GM23338 (cell line): Measurements from ENCODE around the gene ZNF77. TPM values are rescaled to one million over a fixed set of nuclear protein-coding genes. Genes with fewer than 3 reads are reported as not detected.

Source experiments
- ATAC-seq: fragments of 200-7000 bp; cut with Tn5 transposase; 3 replicates; pipeline ENCODE4 v1.9.1; 2020
- DNase-seq: peaks from one replicate; pipeline ENCODE4 v3.0.0-alpha.2; 2015; ENCODE audit warnings: low spot score
- H2AFZ ChIP-seq: fragments of 200-600 bp; sonication (generic); 2 replicates; pipeline ENCODE4 v1.8.0; 2016; ENCODE audit warnings: antibody characterized with exemption, mild to moderate bottlenecking, moderate library complexity
- H3F3A ChIP-seq: fragments of 200-600 bp; sonication (generic); replicated peaks from 2 replicates; pipeline ENCODE4 v1.8.0; 2017; ENCODE audit warnings: antibody characterized with exemption, mixed run types, low read depth
- H3K27ac ChIP-seq: fragments of 200-600 bp; sonication (generic); 2 replicates; pipeline ENCODE4 v1.6.1; 2016; ENCODE audit warnings: low read depth
- H3K27me3 ChIP-seq: fragments of 200-600 bp; sonication (generic); 2 replicates; pipeline ENCODE4 v1.8.0; 2016; ENCODE audit warnings: mild to moderate bottlenecking, mixed run types, moderate library complexity; ENCODE audit not compliant: insufficient read depth
- H3K36me3 ChIP-seq: fragments of 200-600 bp; sonication (generic); 2 replicates; pipeline ENCODE4 v1.8.0; 2016; ENCODE audit warnings: mild to moderate bottlenecking; ENCODE audit not compliant: insufficient read depth
- H3K4me1 ChIP-seq: fragments of 200-600 bp; sonication (generic); 2 replicates; pipeline ENCODE4 v1.8.0; 2016; ENCODE audit warnings: mild to moderate bottlenecking, moderate library complexity; ENCODE audit not compliant: insufficient read depth
- H3K4me2 ChIP-seq: fragments of 200-600 bp; sonication (generic); 2 replicates; pipeline ENCODE4 v1.7.1; 2017; ENCODE audit warnings: mixed run types
- H3K4me3 ChIP-seq: fragments of 200-600 bp; sonication (generic); 2 replicates; pipeline ENCODE4 v1.6.1; 2016; ENCODE audit warnings: mixed run types
- H3K79me2 ChIP-seq: fragments of 200-600 bp; sonication (generic); replicated peaks from 2 replicates; pipeline ENCODE4 v1.8.0; 2017; ENCODE audit warnings: mild to moderate bottlenecking; ENCODE audit not compliant: insufficient read depth
- H3K9me2 ChIP-seq: fragments of 200-600 bp; sonication (generic); 2 replicates; pipeline ENCODE4 v1.8.0; 2017; ENCODE audit not compliant: insufficient read depth
- H4K20me1 ChIP-seq: fragments of 200-600 bp; sonication (generic); replicated peaks from 2 replicates; pipeline ENCODE4 v1.8.0; 2017; ENCODE audit warnings: mild to moderate bottlenecking; ENCODE audit not compliant: insufficient read depth
- H3K27ac Mint-ChIP-seq: 2 replicates; pipeline ENCODE4 v1.8.0; 2020; ENCODE audit warnings: inconsistent platforms, mild to moderate bottlenecking, moderate library complexity, mixed read lengths
- H3K27me3 Mint-ChIP-seq: 3 replicates; pipeline ENCODE4 v1.8.0; 2022; ENCODE audit warnings: low read depth, mild to moderate bottlenecking, moderate library complexity, mixed read lengths, inconsistent platforms; ENCODE audit not compliant: insufficient read depth, poor library complexity
- H3K36me3 Mint-ChIP-seq: 3 replicates; pipeline ENCODE4 v1.8.0; 2021; ENCODE audit warnings: low read depth, mild to moderate bottlenecking, inconsistent platforms, moderate library complexity, mixed read lengths
- H3K4me1 Mint-ChIP-seq: 3 replicates; pipeline ENCODE4 v1.8.0; 2020; ENCODE audit warnings: mild to moderate bottlenecking, inconsistent platforms, mixed read lengths
- H3K4me3 Mint-ChIP-seq: 3 replicates; pipeline ENCODE4 v1.8.0; 2021; ENCODE audit warnings: moderate library complexity, mild to moderate bottlenecking, inconsistent platforms, mixed read lengths
- H3K9me3 Mint-ChIP-seq: 3 replicates; pipeline ENCODE4 v1.8.0; 2020; ENCODE audit warnings: moderate library complexity, mild to moderate bottlenecking, inconsistent platforms, mixed read lengths
- CREB1 ChIP-seq: fragments of 250-450 bp; sonication (Bioruptor Pico); IDR thresholded peaks from 2 replicates; pipeline ENCODE4 v1.5.0; 2020; ENCODE audit warnings: low read depth, mild to moderate bottlenecking, moderate library complexity
- ETS1 ChIP-seq: IDR thresholded peaks from 2 replicates; pipeline ENCODE4 v1.6.1; 2016; ENCODE audit warnings: antibody characterized with exemption
- EZH2 ChIP-seq: fragments of 200-600 bp; sonication (generic); IDR thresholded peaks from one replicate; pipeline ENCODE4 v1.8.0; 2017; ENCODE audit warnings: antibody characterized with exemption, mild to moderate bottlenecking, low read depth; ENCODE audit not compliant: unreplicated experiment
- EZH2phosphoT487 ChIP-seq: fragments of 200-600 bp; sonication (generic); IDR thresholded peaks from one replicate; pipeline ENCODE4 v1.8.1; 2018; ENCODE audit warnings: antibody characterized with exemption; ENCODE audit not compliant: unreplicated experiment
- JUNB ChIP-seq: IDR thresholded peaks from one replicate; pipeline ENCODE4 v1.6.1; 2016; ENCODE audit warnings: antibody characterized with exemption; ENCODE audit not compliant: unreplicated experiment
- NANOG ChIP-seq: IDR thresholded peaks from 2 replicates; pipeline ENCODE4 v1.6.1; 2016; ENCODE audit warnings: antibody characterized with exemption, borderline replicate concordance
- POLR2AphosphoS5 ChIP-seq: IDR thresholded peaks from 2 replicates; pipeline ENCODE4 v1.6.1; 2016; ENCODE audit warnings: antibody characterized with exemption, low read depth
- STAT1 ChIP-seq: IDR thresholded peaks from one replicate; pipeline ENCODE4 v1.6.1; 2016; ENCODE audit warnings: antibody characterized with exemption; ENCODE audit not compliant: unreplicated experiment
- ZNF114 ChIP-seq: fragments of 250-450 bp; sonication (Bioruptor Pico); IDR thresholded peaks from 2 replicates; pipeline ENCODE4 v1.5.0; 2020; ENCODE audit warnings: mild to moderate bottlenecking, moderate library complexity
- ZNF331 ChIP-seq: fragments of 250-450 bp; sonication (Bioruptor Pico); IDR thresholded peaks from 2 replicates; pipeline ENCODE4 v1.5.0; 2020; ENCODE audit warnings: low read depth, mild to moderate bottlenecking, moderate library complexity
- ZNF462 ChIP-seq: fragments of 250-450 bp; sonication (Bioruptor Pico); IDR thresholded peaks from 2 replicates; pipeline ENCODE4 v1.5.0; 2020; ENCODE audit warnings: mild to moderate bottlenecking, moderate library complexity
- polyA plus RNA-seq: library from polyadenylated mRNA; unstranded; fragments of >200 nt; fragmentation: Nextera tagmentation; extraction: Ambion mirVana; gene quantifications from 2 replicates; pipeline ENCODE4 v1.2.1, GENCODE V29; 2016
- total RNA-seq: library from RNA; depleted of rRNA; stranded (reverse); fragments of >200 nt; shearing (Covaris generic); gene quantifications from 2 replicates; pipeline ENCODE4 v1.2.3, GENCODE V29; 2014
- TF ChIP-seq, protein P1 (sequence below): IDR thresholded peaks from one replicate; pipeline ENCODE4 v1.6.1; 2018; ENCODE audit warnings: antibody characterized with exemption; ENCODE audit not compliant: unreplicated experiment
- TF ChIP-seq, protein P2 (sequence below), 2 experiments: fragments of 200-600 bp in 1 of 2; sonication (generic) in 1 of 2; conservative IDR thresholded peaks; 2 replicates each; pipeline versions ENCODE4 v1.5.1 to v1.6.1; 2016 to 2017; ENCODE audit warnings: antibody characterized with exemption in 2 of 2, low read depth in 2 of 2, mild to moderate bottlenecking in 2 of 2, moderate library complexity in 1 of 2

Gene ZNF77
- total and polyA plus RNA-seq, 2 experiments from 2014 or later = 3.3 to 4.5 TPM

GRCh38 chr19:2977001-2977745 lies 32.4 kb upstream of the ZNF77 start, which contains the start of gene TLE6:
TSS of gene TLE6 (plus strand) at chr19:2977564. CDS start at chr19:2978234, 670 bp downstream.
- H3K9me3 Mint-ChIP-seq = no peaks in the 10 kb centered on the region
- H3K27me3 ChIP-seq = peaks cover 17% of the 10 kb centered on the region
- no peaks in the 10 kb centered on the region for H3K36me3 Mint-ChIP-seq
- H3K4me3 Mint-ChIP-seq = peak within 1 kb of the TSS; percentile 75
- H3K27ac Mint-ChIP-seq = no peak within 1 kb of the TSS; the same call in 1 of the 2 replicates
- H3K4me1 ChIP-seq = peaks cover 11% of the 10 kb centered on the region
- H3K36me3 ChIP-seq = no peaks in the 10 kb centered on the region
- no peaks in the 10 kb centered on the region for H3K79me2 ChIP-seq
- peak; percentile 98 for DNase-seq
- peak within 1 kb of the TSS; percentile 24 for H2AFZ ChIP-seq
- H3K4me2 ChIP-seq = peak within 1 kb of the TSS; percentile 85
- H3K9me2 ChIP-seq = no peaks in the 10 kb centered on the region
- peaks cover 5% of the 10 kb centered on the region; the same call in 1 of the 2 replicates for H3F3A ChIP-seq
- ATAC-seq = peak; percentile 90
- peaks cover 61% of the 10 kb centered on the region for H3K27me3 Mint-ChIP-seq
- peaks cover 18% of the 10 kb centered on the region for H3K4me1 Mint-ChIP-seq
- H3K4me3 ChIP-seq = peak within 1 kb of the TSS; percentile 58
- no peak within 1 kb of the TSS for H3K27ac ChIP-seq
- H4K20me1 ChIP-seq = no peaks in the 10 kb centered on the region
- TF ChIP-seq JUNB (no peak), ZNF331 (CRISPR knock-in tag) (no peak), EZH2phosphoT487 (no peak), NANOG (no peak), EZH2 (no peak), CREB1 (no peak), STAT1 (no peak), ETS1 (no peak), ZNF462 (CRISPR knock-in tag) (no peak), ZNF114 (no peak), POLR2AphosphoS5 (no peak)
- TF ChIP-seq, protein P1, sequence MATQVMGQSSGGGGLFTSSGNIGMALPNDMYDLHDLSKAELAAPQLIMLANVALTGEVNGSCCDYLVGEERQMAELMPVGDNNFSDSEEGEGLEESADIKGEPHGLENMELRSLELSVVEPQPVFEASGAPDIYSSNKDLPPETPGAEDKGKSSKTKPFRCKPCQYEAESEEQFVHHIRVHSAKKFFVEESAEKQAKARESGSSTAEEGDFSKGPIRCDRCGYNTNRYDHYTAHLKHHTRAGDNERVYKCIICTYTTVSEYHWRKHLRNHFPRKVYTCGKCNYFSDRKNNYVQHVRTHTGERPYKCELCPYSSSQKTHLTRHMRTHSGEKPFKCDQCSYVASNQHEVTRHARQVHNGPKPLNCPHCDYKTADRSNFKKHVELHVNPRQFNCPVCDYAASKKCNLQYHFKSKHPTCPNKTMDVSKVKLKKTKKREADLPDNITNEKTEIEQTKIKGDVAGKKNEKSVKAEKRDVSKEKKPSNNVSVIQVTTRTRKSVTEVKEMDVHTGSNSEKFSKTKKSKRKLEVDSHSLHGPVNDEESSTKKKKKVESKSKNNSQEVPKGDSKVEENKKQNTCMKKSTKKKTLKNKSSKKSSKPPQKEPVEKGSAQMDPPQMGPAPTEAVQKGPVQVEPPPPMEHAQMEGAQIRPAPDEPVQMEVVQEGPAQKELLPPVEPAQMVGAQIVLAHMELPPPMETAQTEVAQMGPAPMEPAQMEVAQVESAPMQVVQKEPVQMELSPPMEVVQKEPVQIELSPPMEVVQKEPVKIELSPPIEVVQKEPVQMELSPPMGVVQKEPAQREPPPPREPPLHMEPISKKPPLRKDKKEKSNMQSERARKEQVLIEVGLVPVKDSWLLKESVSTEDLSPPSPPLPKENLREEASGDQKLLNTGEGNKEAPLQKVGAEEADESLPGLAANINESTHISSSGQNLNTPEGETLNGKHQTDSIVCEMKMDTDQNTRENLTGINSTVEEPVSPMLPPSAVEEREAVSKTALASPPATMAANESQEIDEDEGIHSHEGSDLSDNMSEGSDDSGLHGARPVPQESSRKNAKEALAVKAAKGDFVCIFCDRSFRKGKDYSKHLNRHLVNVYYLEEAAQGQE = no peak
- TF ChIP-seq, protein P2, sequence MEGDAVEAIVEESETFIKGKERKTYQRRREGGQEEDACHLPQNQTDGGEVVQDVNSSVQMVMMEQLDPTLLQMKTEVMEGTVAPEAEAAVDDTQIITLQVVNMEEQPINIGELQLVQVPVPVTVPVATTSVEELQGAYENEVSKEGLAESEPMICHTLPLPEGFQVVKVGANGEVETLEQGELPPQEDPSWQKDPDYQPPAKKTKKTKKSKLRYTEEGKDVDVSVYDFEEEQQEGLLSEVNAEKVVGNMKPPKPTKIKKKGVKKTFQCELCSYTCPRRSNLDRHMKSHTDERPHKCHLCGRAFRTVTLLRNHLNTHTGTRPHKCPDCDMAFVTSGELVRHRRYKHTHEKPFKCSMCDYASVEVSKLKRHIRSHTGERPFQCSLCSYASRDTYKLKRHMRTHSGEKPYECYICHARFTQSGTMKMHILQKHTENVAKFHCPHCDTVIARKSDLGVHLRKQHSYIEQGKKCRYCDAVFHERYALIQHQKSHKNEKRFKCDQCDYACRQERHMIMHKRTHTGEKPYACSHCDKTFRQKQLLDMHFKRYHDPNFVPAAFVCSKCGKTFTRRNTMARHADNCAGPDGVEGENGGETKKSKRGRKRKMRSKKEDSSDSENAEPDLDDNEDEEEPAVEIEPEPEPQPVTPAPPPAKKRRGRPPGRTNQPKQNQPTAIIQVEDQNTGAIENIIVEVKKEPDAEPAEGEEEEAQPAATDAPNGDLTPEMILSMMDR (conservative IDR thresholded peaks at IDR 0.05; ENCODE audit: low read depth in 2 of 2) = no peak
